Lung (tissue), 12 donors: ENCODE measurements around the gene MAP2K1. TPM values are rescaled to one million over a fixed set of nuclear protein-coding genes. Genes with fewer than 3 reads are reported as not detected.

ENCODE experiments used
- ATAC-seq: fragments of 200-7000 bp; cut with Tn5 transposase; one replicate; pipeline ENCODE4 v1.9.1; 2020; ENCODE audit warnings: moderate number of reproducible peaks; ENCODE audit not compliant: insufficient read depth, low FRiP score
- DNase-seq, 3 donors: peaks; one replicate each; pipeline ENCODE4 v3.0.0-alpha.2; 2013 to 2017
- H3K27ac ChIP-seq, 2 donors: one replicate each; pipeline ENCODE4 v1.5.1; 2013; ENCODE audit warnings: mild to moderate bottlenecking in 2 of 2, moderate library complexity in 2 of 2, control low read depth in 1 of 2, inconsistent platforms in 1 of 2, low read depth in 1 of 2, low read length in 1 of 2
- H3K27me3 ChIP-seq, 3 donors: one replicate each; pipeline ENCODE4 v1.5.1; 2013; ENCODE audit warnings: low read length in 2 of 3; ENCODE audit not compliant: control insufficient read depth in 3 of 3, insufficient read depth in 3 of 3
- H3K36me3 ChIP-seq, 4 donors: one replicate each; pipeline ENCODE4 v1.5.1; 2013; ENCODE audit warnings: low read length in 4 of 4, mild to moderate bottlenecking in 1 of 4, moderate library complexity in 1 of 4; ENCODE audit not compliant: control insufficient read depth in 4 of 4, insufficient read depth in 4 of 4
- H3K4me1 ChIP-seq, 5 donors: one replicate each; pipeline ENCODE4 v1.5.1; 2013; ENCODE audit warnings: low read length in 5 of 5, mild to moderate bottlenecking in 2 of 5, moderate library complexity in 1 of 5; ENCODE audit not compliant: control insufficient read depth in 5 of 5, insufficient read depth in 5 of 5
- H3K4me3 ChIP-seq: one replicate; pipeline ENCODE4 v1.5.1; 2013; ENCODE audit warnings: mild to moderate bottlenecking, control low read depth, moderate library complexity
- H3K9ac ChIP-seq, 2 donors: one replicate each; pipeline ENCODE4 v1.5.1; 2013; ENCODE audit warnings: low read length in 2 of 2, control low read depth in 1 of 2; ENCODE audit not compliant: insufficient read depth in 1 of 2
- H3K9me3 ChIP-seq, 4 donors: one replicate each; pipeline ENCODE4 v1.5.1; 2013; ENCODE audit warnings: low read length in 3 of 4, mild to moderate bottlenecking in 1 of 4, moderate library complexity in 1 of 4; ENCODE audit not compliant: control insufficient read depth in 4 of 4, insufficient read depth in 3 of 4
- CTCF ChIP-seq: IDR thresholded peaks from 2 replicates; pipeline ENCODE4 v1.5.1; 2012; ENCODE audit warnings: mild to moderate bottlenecking; ENCODE audit errors: control extremely low read depth, extremely low read depth
- WGBS, 2 donors: extraction: QIAGEN DNeasy Blood & Tissue Kit; methylation state at CpG; one replicate each; pipeline ENCODE4 v1.1.7; 2013; 5-methylcytosine and 5-hydroxymethylcytosine counted together
- polyA plus RNA-seq, 2 donors: library from polyadenylated mRNA; stranded (reverse); fragments of 200-250 nt; gene quantifications; one replicate each; pipeline ENCODE4 v1.2.1, GENCODE V29; 2013
- total RNA-seq, 2 donors: library from RNA; depleted of rRNA in 1 of 2; stranded (reverse); fragments of >200 nt in 1 of 2; gene quantifications; one replicate each; pipeline ENCODE4 v1.2.1, GENCODE V29; 2014 to 2021
- donor health status: control.
- donor health status: control.
- donor health status: Bipolar disorder and iron deficiency.
- donor health status: healthy.
- donor health status: DM: yes; HTN: yes; CAD: no.

Gene MAP2K1
- total and polyA plus RNA-seq, 4 donors: 19.0 to 64.7 (median 42.7) TPM

GRCh38 chr15:66515901-66516322, 129.2 kb downstream of the MAP2K1 start:
- no peak for ATAC-seq
- no peak overlapping the region for H3K27ac ChIP-seq
- no peak overlapping the region for H3K4me3 ChIP-seq
- TF ChIP-seq CTCF: no peak
- H3K4me1 ChIP-seq: no peaks in the 10 kb centered on the region
- peaks cover 0 to 8% (median 3%) of the 10 kb centered on the region in 4 donors for H3K36me3 ChIP-seq
- no peaks in the 10 kb centered on the region for H3K27me3 ChIP-seq
- DNase-seq: no peak
- WGBS, 2 donors: 95 to 99% methylated on average over 2 of the region's 2 CpGs
- no peak overlapping the region for H3K9ac ChIP-seq
- H3K9me3 ChIP-seq: no peaks in the 10 kb centered on the region

- no peak for ATAC-seq
- no peaks in the 10 kb centered on the region for H3K9me3 ChIP-seq
- no peak overlapping the region for H3K9ac ChIP-seq
- DNase-seq: no peak
- no peak for TF ChIP-seq CTCF
- H3K4me3 ChIP-seq: no peak overlapping the region
- no peaks in the 10 kb centered on the region for H3K27me3 ChIP-seq
- 95% methylated on average over 3 of the region's 3 CpGs for WGBS, 2 donors
- no peaks in the 10 kb centered on the region for H3K4me1 ChIP-seq
- H3K27ac ChIP-seq: no peak overlapping the region
- peaks cover 0 to 7% (median 5%) of the 10 kb centered on the region in 4 donors for H3K36me3 ChIP-seq
Observed at GRCh38 chr15:66523926-66524325, 137.2 kb downstream of the MAP2K1 start.

DNA sequence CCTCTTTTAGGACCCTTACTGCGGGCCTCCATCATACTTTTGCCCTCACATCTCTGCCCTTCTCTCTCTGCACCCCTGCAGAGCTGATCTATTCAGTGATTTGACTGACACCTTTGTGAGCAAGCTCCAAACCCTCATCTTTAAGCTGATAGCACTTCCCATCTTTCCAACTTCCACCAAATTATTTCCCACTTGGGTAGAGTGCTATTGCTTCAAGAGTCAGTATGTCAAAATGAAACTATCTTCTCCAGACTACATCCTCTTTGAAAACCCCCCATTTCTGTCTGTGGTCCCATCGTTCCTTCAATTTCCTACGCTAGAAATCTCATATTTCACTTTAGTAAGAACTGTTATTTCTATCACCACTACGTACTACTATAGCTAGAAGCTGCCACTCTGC, 138.1 kb downstream of the MAP2K1 start:
- H3K27me3 ChIP-seq: no peaks in the 10 kb centered on the region
- 84 to 88% methylated on average over 4 of the region's 4 CpGs for WGBS, 2 donors
- H3K4me1 ChIP-seq: no peaks in the 10 kb centered on the region
- no peaks in the 10 kb centered on the region for H3K9me3 ChIP-seq
- H3K27ac ChIP-seq: no peak overlapping the region
- H3K9ac ChIP-seq: no peak overlapping the region
- H3K4me3 ChIP-seq: no peak overlapping the region
- TF ChIP-seq CTCF: no peak
- peaks cover 4 to 12% (median 7%) of the 10 kb centered on the region in 4 donors for H3K36me3 ChIP-seq
- no peak for ATAC-seq
- no peak for DNase-seq

DNA sequence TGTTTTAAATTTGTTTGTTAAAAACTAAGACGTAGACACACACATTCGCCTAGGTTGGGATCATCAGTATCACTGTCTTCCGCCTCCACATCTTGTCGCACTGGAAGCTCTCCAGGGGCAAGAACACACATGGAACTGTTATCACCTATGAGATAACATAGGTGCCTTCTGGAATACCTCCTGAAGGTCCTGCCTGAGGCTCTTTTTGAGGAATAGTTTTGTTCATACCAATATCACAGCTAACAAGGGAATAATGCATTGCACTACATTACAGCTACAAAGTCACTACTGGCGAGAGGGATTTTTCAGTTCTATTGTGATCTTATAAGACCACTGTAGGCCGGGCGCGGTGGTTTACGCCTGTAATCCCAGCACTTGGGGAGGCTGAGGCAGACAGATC, 148.3 kb downstream of the MAP2K1 start:
- Histone ChIP-seq H3K27me3 (no peaks in the 10 kb centered on the region), H3K4me3 (no peak overlapping the region), H3K36me3 (peaks cover 0 to 4% (median 3%) of the 10 kb centered on the region in 4 donors), H3K9ac (no peak overlapping the region), H3K27ac (no peak overlapping the region), H3K4me1 (no peaks in the 10 kb centered on the region), H3K9me3 (no peaks in the 10 kb centered on the region)
- no peak for TF ChIP-seq CTCF
- WGBS, 2 donors: 86 to 92% methylated on average over 9 of the region's 9 CpGs
- no peak for ATAC-seq
- no peak for DNase-seq
